Ovary (tissue), 3 donors: ENCODE data around the gene COL23A1.

ENCODE experiments used
- EP300 ChIP-seq: sonication (generic); formaldehyde crosslinking; IDR thresholded peaks from one replicate; pipeline ENCODE4 v1.6.1; 2017; ENCODE audit warnings: antibody characterized with exemption
- POLR2A ChIP-seq: fragments of 450-650 bp; IDR thresholded peaks from one replicate; pipeline ENCODE4 v1.6.1; 2017; ENCODE audit warnings: antibody characterized with exemption, mild to moderate bottlenecking, moderate library complexity
- TF ChIP-seq, protein P1 (sequence below), 3 donors: fragments of 450-650 bp in 2 of 3; fragments of 200-600 bp in 1 of 3; IDR thresholded peaks; one replicate each; pipeline versions ENCODE4 v1.5.1 to v1.8.0; 2016 to 2022; ENCODE audit warnings: antibody characterized with exemption in 3 of 3, mild to moderate bottlenecking in 1 of 3
- donor health status: DM: no; HTN: no; CAD: no.

GRCh38 chr5:178509491-178510057 is 80.6 kb downstream of the COL23A1 start:
- TF ChIP-seq, protein P1, sequence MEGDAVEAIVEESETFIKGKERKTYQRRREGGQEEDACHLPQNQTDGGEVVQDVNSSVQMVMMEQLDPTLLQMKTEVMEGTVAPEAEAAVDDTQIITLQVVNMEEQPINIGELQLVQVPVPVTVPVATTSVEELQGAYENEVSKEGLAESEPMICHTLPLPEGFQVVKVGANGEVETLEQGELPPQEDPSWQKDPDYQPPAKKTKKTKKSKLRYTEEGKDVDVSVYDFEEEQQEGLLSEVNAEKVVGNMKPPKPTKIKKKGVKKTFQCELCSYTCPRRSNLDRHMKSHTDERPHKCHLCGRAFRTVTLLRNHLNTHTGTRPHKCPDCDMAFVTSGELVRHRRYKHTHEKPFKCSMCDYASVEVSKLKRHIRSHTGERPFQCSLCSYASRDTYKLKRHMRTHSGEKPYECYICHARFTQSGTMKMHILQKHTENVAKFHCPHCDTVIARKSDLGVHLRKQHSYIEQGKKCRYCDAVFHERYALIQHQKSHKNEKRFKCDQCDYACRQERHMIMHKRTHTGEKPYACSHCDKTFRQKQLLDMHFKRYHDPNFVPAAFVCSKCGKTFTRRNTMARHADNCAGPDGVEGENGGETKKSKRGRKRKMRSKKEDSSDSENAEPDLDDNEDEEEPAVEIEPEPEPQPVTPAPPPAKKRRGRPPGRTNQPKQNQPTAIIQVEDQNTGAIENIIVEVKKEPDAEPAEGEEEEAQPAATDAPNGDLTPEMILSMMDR (IDR thresholded peaks at IDR 0.05) = no peak
- no peak for TF ChIP-seq POLR2A
- TF ChIP-seq EP300 = no peak
